GM12878 (cell line): ENCODE results near the gene ENAH.

ENCODE experiments used
- ASH2L ChIP-seq: fragments of 300-600, 200-600 bp; sonication (generic); IDR thresholded peaks from 2 replicates; pipeline ENCODE4 v1.6.1; 2017; ENCODE audit warnings: low read depth, mild to moderate bottlenecking, borderline replicate concordance
- CEBPB ChIP-seq, 2 experiments: fragments of 150-350 bp in 1 of 2; IDR thresholded peaks; 2 replicates each; pipeline ENCODE4 v1.6.1; 2012 to 2014; ENCODE audit warnings: low read depth in 2 of 2, low read length in 2 of 2, borderline replicate concordance in 1 of 2, inconsistent platforms in 1 of 2
- CTCF ChIP-seq, 3 experiments: IDR thresholded peaks in 2 of 3; conservative IDR thresholded peaks in 1 of 3; 2 replicates each; pipeline ENCODE4 v1.5.1; 2011; ENCODE audit warnings: low read depth in 3 of 3, low read length in 3 of 3, mild to moderate bottlenecking in 3 of 3, control low read depth in 2 of 3, moderate library complexity in 2 of 3, inconsistent platforms in 1 of 3, mixed read lengths in 1 of 3; ENCODE audit not compliant: control insufficient read depth in 2 of 3, insufficient read depth in 1 of 3; ENCODE audit errors: extremely low read depth in 1 of 3
- POLR2A ChIP-seq: IDR thresholded peaks from 2 replicates; pipeline ENCODE4 v1.6.1; 2011; ENCODE audit warnings: low read depth, mild to moderate bottlenecking, low read length
- POLR2AphosphoS5 ChIP-seq: IDR thresholded peaks from 2 replicates; pipeline ENCODE4 v1.6.1; 2011; ENCODE audit warnings: mild to moderate bottlenecking, low read length, inconsistent platforms
- ZBTB11 ChIP-seq: fragments of 450-650 bp; formaldehyde crosslinking; IDR thresholded peaks from 2 replicates; pipeline ENCODE4 v1.5.0; 2022; ENCODE audit warnings: mild to moderate bottlenecking, missing genetic modification characterization

- no peak for TF ChIP-seq CTCF (IDR thresholded peaks at IDR 0.05 in 2 of 3, conservative IDR thresholded peaks at IDR 0.05 in 1 of 3; ENCODE audit: control insufficient read depth in 2 of 3, extremely low read depth in 1 of 3, insufficient read depth in 1 of 3, low read depth in 3 of 3, low read length in 3 of 3)
- no peak for TF ChIP-seq CEBPB (IDR thresholded peaks at IDR 0.05; ENCODE audit: borderline replicate concordance in 1 of 2, low read depth in 2 of 2, low read length in 2 of 2)
- TF ChIP-seq ASH2L = no peak
- TF ChIP-seq POLR2A = no peak
- TF ChIP-seq ZBTB11 = no peak
- no peak for TF ChIP-seq POLR2AphosphoS5
Measured at GRCh38 chr1:225674381-225674780, 21.5 kb upstream of the ENAH start.
